ENCODE data around the gene STARD7. TPM values are rescaled to one million over a fixed set of nuclear protein-coding genes. Genes with fewer than 3 reads are reported as not detected.
"Not testable (repeated sequence)": the region's sequence is repeated elsewhere in the genome, so short reads cannot be mapped to it uniquely, and the experiment has no call there.

STARD7 gene
- total RNA-seq, 2 donors from 2014 or later: 102 to 179 TPM

GRCh38 chr2:96236882-96237281, 28.3 kb upstream of the STARD7 start:
- Histone ChIP-seq H3K27ac (no peak overlapping the region), H3K27me3 (no peaks in the 10 kb centered on the region), H3K4me1 (no peaks in the 10 kb centered on the region), H3K9ac (ENCODE audit: low read depth in 2 of 2, low read length in 2 of 2) (no peak overlapping the region), H3K9me3 (no peaks in the 10 kb centered on the region), H3K4me3 (no peak overlapping the region), H3K36me3 (no peaks in the 10 kb centered on the region)
- no peak for DNase-seq
- no peak for TF ChIP-seq CTCF (IDR thresholded peaks at IDR 0.05)
- intact Hi-C loops (cut with DNase I): no loop called here

GRCh38 chr2:96233880-96234316, 25.3 kb upstream of the STARD7 start:
- DNase-seq: no peak
- Histone ChIP-seq H3K4me3 (no peak overlapping the region), H3K27me3 (no peaks in the 10 kb centered on the region), H3K27ac (no peak overlapping the region), H3K4me1 (no peaks in the 10 kb centered on the region), H3K9ac (ENCODE audit: low read depth in 2 of 2, low read length in 2 of 2) (no peak overlapping the region), H3K9me3 (no peaks in the 10 kb centered on the region), H3K36me3 (no peaks in the 10 kb centered on the region)
- intact Hi-C loops (cut with DNase I): no loop called here
- TF ChIP-seq CTCF (IDR thresholded peaks at IDR 0.05): no peak

- no peak overlapping the region for H3K4me3 ChIP-seq
- TF ChIP-seq CTCF (IDR thresholded peaks at IDR 0.05): no peak
Observed at GRCh38 chr2:96233436-96233835, 24.8 kb upstream of the STARD7 start.

GRCh38 chr2:96231316-96231715, 22.7 kb upstream of the STARD7 start:
- Histone ChIP-seq H3K27ac (no peak overlapping the region), H3K36me3 (no peaks in the 10 kb centered on the region), H3K4me3 (no peak overlapping the region), H3K4me1 (no peaks in the 10 kb centered on the region), H3K9ac (ENCODE audit: low read depth in 2 of 2, low read length in 2 of 2) (no peak overlapping the region), H3K9me3 (no peaks in the 10 kb centered on the region), H3K27me3 (no peaks in the 10 kb centered on the region)
- TF ChIP-seq CTCF (IDR thresholded peaks at IDR 0.05): no peak
- DNase-seq: no peak
- intact Hi-C loops (cut with DNase I): no loop called here

More at GRCh38 chr2:96233436-96233835, 24.8 kb upstream of the STARD7 start:
- Histone ChIP-seq H3K27ac (no peak overlapping the region), H3K27me3 (no peaks in the 10 kb centered on the region), H3K4me1 (no peaks in the 10 kb centered on the region), H3K36me3 (no peaks in the 10 kb centered on the region), H3K9ac (ENCODE audit: low read depth in 2 of 2, low read length in 2 of 2) (no peak overlapping the region), H3K9me3 (no peaks in the 10 kb centered on the region)
- intact Hi-C loops (cut with DNase I): no loop called here
- DNase-seq: no peak

GRCh38 chr2:96225016-96225533, 16.4 kb upstream of the STARD7 start:
- no peak for DNase-seq
- Histone ChIP-seq H3K27ac (no peak overlapping the region), H3K4me3 (no peak overlapping the region), H3K9ac (ENCODE audit: low read depth in 2 of 2, low read length in 2 of 2) (no peak overlapping the region), H3K9me3 (no peaks in the 10 kb centered on the region), H3K4me1 (no peaks in the 10 kb centered on the region), H3K27me3 (no peaks in the 10 kb centered on the region), H3K36me3 (no peaks in the 10 kb centered on the region)
- intact Hi-C loops (cut with DNase I): no loop called here
- TF ChIP-seq CTCF (IDR thresholded peaks at IDR 0.05): no peak

- H3K27me3 ChIP-seq; H3K9ac ChIP-seq (ENCODE audit: low read depth in 2 of 2, low read length in 2 of 2); H3K4me1 ChIP-seq; H3K9me3 ChIP-seq; intact Hi-C loops (cut with DNase I); DNase-seq; H3K4me3 ChIP-seq; H3K36me3 ChIP-seq; H3K27ac ChIP-seq: not testable (repeated sequence)
Observed at GRCh38 chr2:96221106-96221505, 12.5 kb upstream of the STARD7 start.

- H3K4me3 ChIP-seq; H3K36me3 ChIP-seq; H3K9me3 ChIP-seq; H3K4me1 ChIP-seq; H3K27me3 ChIP-seq; DNase-seq; H3K9ac ChIP-seq (ENCODE audit: low read depth in 2 of 2, low read length in 2 of 2); intact Hi-C loops (cut with DNase I); H3K27ac ChIP-seq: not testable (repeated sequence)
Observed at GRCh38 chr2:96219959-96220358, 11.3 kb upstream of the STARD7 start.

Data from colonic mucosa (tissue), 4 donors.